Left lung (tissue), 10 donors: ENCODE data around the gene AK2. TPM values are rescaled to one million over a fixed set of nuclear protein-coding genes. Genes with fewer than 3 reads are reported as not detected.

Experiments
- ATAC-seq: fragments of 200-7000 bp; cut with Tn5 transposase; one replicate; pipeline ENCODE4 v1.9.1; 2020; ENCODE audit warnings: moderate library complexity
- DNase-seq, 4 donors: peaks; one replicate each; pipeline ENCODE4 v3.0.0-alpha.2; 2013 to 2020
- H3K27ac ChIP-seq, 2 donors: fragments of 200-600 bp; sonication (generic) in 1 of 2; one replicate each; pipeline versions ENCODE4 v1.5.0 to v1.8.0; 2020 to 2021
- H3K27me3 ChIP-seq, 2 donors: fragments of 200-600 bp; sonication (generic) in 1 of 2; one replicate each; pipeline versions ENCODE4 v1.5.0 to v1.8.0; 2020 to 2021
- H3K36me3 ChIP-seq, 2 donors: fragments of 200-600 bp; sonication (generic) in 1 of 2; one replicate each; pipeline versions ENCODE4 v1.5.0 to v1.8.0; 2020 to 2021
- H3K4me1 ChIP-seq, 2 donors: fragments of 200-600 bp; one replicate each; pipeline ENCODE4 v1.8.0; 2021
- H3K4me3 ChIP-seq, 2 donors: fragments of 200-600 bp; sonication (generic) in 1 of 2; one replicate each; pipeline versions ENCODE4 v1.5.0 to v1.8.0; 2020 to 2021; ENCODE audit warnings: mild to moderate bottlenecking in 1 of 2
- H3K9me3 ChIP-seq, 2 donors: fragments of 200-600 bp; sonication (generic) in 1 of 2; one replicate each; pipeline versions ENCODE4 v1.5.0 to v1.8.0; 2020 to 2021
- CTCF ChIP-seq, 2 donors: fragments of 200-600 bp; sonication (generic) in 1 of 2; IDR thresholded peaks; one replicate each; pipeline versions ENCODE4 v1.5.0 to v1.8.0; 2021; ENCODE audit warnings: antibody characterized with exemption in 2 of 2
- intact Hi-C, 2 donors: fragments of 100-400 bp; cut with DNase I; formaldehyde crosslinking; loops; one replicate each; pipeline versions ENCODE4 v1.11.2 to v1.14.2; 2022
- polyA plus RNA-seq, 6 donors: library from polyadenylated mRNA; unstranded; fragments of 120-200 nt; gene quantifications; one replicate each; pipeline ENCODE4 v1.2.1, GENCODE V29; 2013; ENCODE audit not compliant: insufficient read length in 6 of 6
- total RNA-seq, 2 donors: library from RNA; stranded (reverse); fragmentation: NEBNext Ultra II Directional; extraction: Animal tissue kit (Norgen Biotek cat#: 25700); gene quantifications; one replicate each; pipeline ENCODE4 v1.2.1, GENCODE V29; 2021
- donor health status: DM: no; HTN: yes; CAD: no.
- donor health status: DM: no; HTN: no; CAD: no.

AK2 gene
- total and polyA plus RNA-seq, 8 donors, result 119 to 188 (median 165) TPM

- peak; percentile 98 for ATAC-seq
- H3K27me3 ChIP-seq, result no peaks in the 10 kb centered on the region
- intact Hi-C loops, result no loop called here
- H3K4me1 ChIP-seq, result peaks cover 0 to 18% of the 10 kb centered on the region in 2 donors
- DNase-seq, result peak in 3 of 4 donors; percentile 63 to 83 (median 66)
- no peak overlapping the region for H3K4me3 ChIP-seq
- peak; percentile 32 to 75 for TF ChIP-seq CTCF (IDR thresholded peaks at IDR 0.05)
- no peaks in the 10 kb centered on the region for H3K9me3 ChIP-seq
- H3K36me3 ChIP-seq, result no peaks in the 10 kb centered on the region
- H3K27ac ChIP-seq, result peak overlapping the region in 1 of 2 donors; percentile 41
Measured at GRCh38 chr1:33055210-33056008, 18.7 kb upstream of the AK2 start.

- ATAC-seq, result peak; percentile 41
- intact Hi-C loops, result no loop called here
- H3K27ac ChIP-seq, result peak overlapping the region in 1 of 2 donors; percentile 57
Measured at GRCh38 chr1:33050221-33051076, 13.8 kb upstream of the AK2 start.

GRCh38 chr1:33049371-33049770 lies 12.7 kb upstream of the AK2 start:
- no peaks in the 10 kb centered on the region for H3K9me3 ChIP-seq
- ATAC-seq (no peak), DNase-seq (no peak)
- H3K27me3 ChIP-seq, result no peaks in the 10 kb centered on the region
- H3K4me3 ChIP-seq, result no peak overlapping the region
- peak overlapping the region in 1 of 2 donors; percentile 57 for H3K27ac ChIP-seq
- peaks cover 0 to 35% of the 10 kb centered on the region in 2 donors for H3K4me1 ChIP-seq
- no peaks in the 10 kb centered on the region for H3K36me3 ChIP-seq
- intact Hi-C loops, result no loop called here
- TF ChIP-seq CTCF (IDR thresholded peaks at IDR 0.05), result no peak

More at GRCh38 chr1:33050221-33051076, 13.8 kb upstream of the AK2 start:
- TF ChIP-seq CTCF (IDR thresholded peaks at IDR 0.05), result no peak
- no peak overlapping the region for H3K4me3 ChIP-seq
- H3K27me3 ChIP-seq, result no peaks in the 10 kb centered on the region
- H3K9me3 ChIP-seq, result no peaks in the 10 kb centered on the region
- H3K36me3 ChIP-seq, result no peaks in the 10 kb centered on the region
- peaks cover 0 to 38% of the 10 kb centered on the region in 2 donors for H3K4me1 ChIP-seq
- DNase-seq, result no peak

- ATAC-seq, result no peak
- no peak overlapping the region for H3K4me3 ChIP-seq
- H3K36me3 ChIP-seq, result no peaks in the 10 kb centered on the region
- DNase-seq, result no peak
- intact Hi-C loops, result no loop called here
- peak overlapping the region in 1 of 2 donors; percentile 26 for H3K27ac ChIP-seq
- no peaks in the 10 kb centered on the region for H3K27me3 ChIP-seq
- TF ChIP-seq CTCF (IDR thresholded peaks at IDR 0.05), result no peak
- peaks cover 0 to 35% of the 10 kb centered on the region in 2 donors for H3K4me1 ChIP-seq
- no peaks in the 10 kb centered on the region for H3K9me3 ChIP-seq
Measured at GRCh38 chr1:33048426-33048825, 11.7 kb upstream of the AK2 start.

GRCh38 chr1:33047839-33048305 lies 11.2 kb upstream of the AK2 start:
- intact Hi-C loops, result no loop called here
- peak; percentile 82 for ATAC-seq
- peak in 1 of 4 donors; percentile 47 for DNase-seq

More at GRCh38 chr1:33047839-33048305, 11.2 kb upstream of the AK2 start:
- Histone ChIP-seq H3K9me3 (no peaks in the 10 kb centered on the region), H3K36me3 (no peaks in the 10 kb centered on the region), H3K4me3 (no peak overlapping the region), H3K27ac (peak overlapping the region in 1 of 2 donors; percentile 26), H3K4me1 (peaks cover 0 to 35% of the 10 kb centered on the region in 2 donors), H3K27me3 (no peaks in the 10 kb centered on the region)
- no peak for TF ChIP-seq CTCF (IDR thresholded peaks at IDR 0.05)
